Esophagus muscularis mucosa (tissue), 3 donors: ENCODE measurements around the gene SP2.

Experiments
- POLR2AphosphoS5 ChIP-seq, 2 donors: sonication (generic); formaldehyde crosslinking; IDR thresholded peaks; one replicate each; pipeline ENCODE4 v1.6.1; 2017; ENCODE audit warnings: antibody characterized with exemption in 2 of 2
- TF ChIP-seq, protein P1 (sequence below), 3 experiments: fragments of 200-600 bp in 2 of 3; fragments of 450-650 bp in 1 of 3; sonication (generic) in 2 of 3; IDR thresholded peaks; one replicate each; pipeline ENCODE4 v1.5.1; 2017 to 2019; ENCODE audit warnings: antibody characterized with exemption in 3 of 3, mild to moderate bottlenecking in 2 of 3, moderate library complexity in 1 of 3

DNA sequence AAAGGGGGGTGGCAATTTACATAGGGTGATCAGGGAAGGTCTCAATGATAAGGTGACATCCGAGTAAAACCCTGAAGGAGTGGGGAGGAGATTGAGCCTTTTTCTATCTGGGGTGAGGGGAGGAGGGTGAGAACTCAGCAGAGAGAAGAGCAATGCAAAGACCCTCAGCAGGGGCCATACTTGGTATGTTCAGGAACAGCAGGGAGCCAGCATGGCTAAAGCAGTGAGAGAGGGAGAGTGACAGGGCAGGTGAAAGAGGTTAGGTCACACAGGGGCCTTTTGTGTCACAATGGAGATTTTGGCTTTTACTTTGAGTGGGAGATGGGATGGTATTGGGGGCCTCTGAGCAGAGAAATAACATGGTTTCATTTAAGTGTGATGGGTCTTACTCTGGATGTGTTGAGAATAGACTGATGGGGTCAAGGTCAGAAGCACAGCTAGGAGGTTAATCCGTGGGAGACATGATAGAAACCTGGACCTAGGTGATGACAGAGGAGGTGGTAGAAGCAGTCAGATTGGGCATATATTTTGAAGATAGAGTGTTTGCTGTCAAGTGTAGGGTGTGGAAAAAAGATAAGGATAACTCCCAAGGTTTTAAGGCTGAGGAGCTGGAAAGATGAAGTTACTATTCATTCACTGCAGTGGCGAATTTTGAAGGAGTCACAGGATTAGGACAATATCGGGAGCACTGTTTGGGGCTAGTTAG lies 6.2 kb downstream of the SP2 start:
- TF ChIP-seq POLR2AphosphoS5 (IDR thresholded peaks at IDR 0.05): no peak
- TF ChIP-seq, protein P1, sequence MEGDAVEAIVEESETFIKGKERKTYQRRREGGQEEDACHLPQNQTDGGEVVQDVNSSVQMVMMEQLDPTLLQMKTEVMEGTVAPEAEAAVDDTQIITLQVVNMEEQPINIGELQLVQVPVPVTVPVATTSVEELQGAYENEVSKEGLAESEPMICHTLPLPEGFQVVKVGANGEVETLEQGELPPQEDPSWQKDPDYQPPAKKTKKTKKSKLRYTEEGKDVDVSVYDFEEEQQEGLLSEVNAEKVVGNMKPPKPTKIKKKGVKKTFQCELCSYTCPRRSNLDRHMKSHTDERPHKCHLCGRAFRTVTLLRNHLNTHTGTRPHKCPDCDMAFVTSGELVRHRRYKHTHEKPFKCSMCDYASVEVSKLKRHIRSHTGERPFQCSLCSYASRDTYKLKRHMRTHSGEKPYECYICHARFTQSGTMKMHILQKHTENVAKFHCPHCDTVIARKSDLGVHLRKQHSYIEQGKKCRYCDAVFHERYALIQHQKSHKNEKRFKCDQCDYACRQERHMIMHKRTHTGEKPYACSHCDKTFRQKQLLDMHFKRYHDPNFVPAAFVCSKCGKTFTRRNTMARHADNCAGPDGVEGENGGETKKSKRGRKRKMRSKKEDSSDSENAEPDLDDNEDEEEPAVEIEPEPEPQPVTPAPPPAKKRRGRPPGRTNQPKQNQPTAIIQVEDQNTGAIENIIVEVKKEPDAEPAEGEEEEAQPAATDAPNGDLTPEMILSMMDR (IDR thresholded peaks at IDR 0.05): no peak
